HepG2 (cell line): ENCODE measurements around the gene C10orf90. TPM values are rescaled to one million over a fixed set of nuclear protein-coding genes. Genes with fewer than 3 reads are reported as not detected.

Experiments
- ATAC-seq: fragments of 200-7000 bp; cut with Tn5 transposase; 3 replicates; pipeline ENCODE4 v1.9.1; 2020; ENCODE audit warnings: mild to moderate bottlenecking, moderate library complexity
- BruUV-seq: library from RNA; stranded (reverse); fragments of 400-500 nt; replicated peaks from 2 replicates; lab custom pipeline; 2021; lab: Mats Ljungman, UMichigan
- CTCF ChIA-PET: fragments of 300-600 bp; formaldehyde crosslinking; extraction: SDS; loops from one replicate; lab custom pipeline; 2021; ENCODE audit warnings: low total read pairs, inconsistent platforms, low intra/inter-chr PET ratio; lab: Yijun Ruan, JAX
- POLR2A ChIA-PET: fragments of 350-600 bp; sonication (Branson Sonifier 250); formaldehyde crosslinking; loops from one replicate; lab custom pipeline; 2020; ENCODE audit warnings: antibody characterized with exemption, inconsistent platforms; lab: Yijun Ruan, JAX
- DNase-seq: peaks from one replicate; pipeline ENCODE4 v3.0.0-alpha.2; 2015; ENCODE audit warnings: low spot score
- FAIRE-seq: peaks from 3 replicates; lab custom pipeline; 2011; peaks lifted over from hg19 to GRCh38; lab: Jason Lieb, UNC
- H2AFZ ChIP-seq: one replicate; pipeline ENCODE4 v1.6.1; 2011; ENCODE audit warnings: low read length, inconsistent platforms
- H3K27ac ChIP-seq: fragments of 300-600 bp; 3 replicates; pipeline ENCODE4 v1.8.0; 2011; ENCODE audit warnings: mixed run types, mild to moderate bottlenecking, mixed read lengths, low read length, inconsistent platforms; ENCODE audit not compliant: insufficient read depth; ENCODE audit errors: extremely low read length
- H3K27me3 ChIP-seq, 2 experiments: fragments of 200-600 bp in 1 of 2; 2 replicates in 1 of 2; 3 replicates in 1 of 2; pipeline versions ENCODE4 v1.6.0 to v1.8.0; 2011; ENCODE audit warnings: low read length in 2 of 2, mild to moderate bottlenecking in 2 of 2, moderate library complexity in 2 of 2, inconsistent platforms in 1 of 2; ENCODE audit not compliant: insufficient read depth in 2 of 2, control insufficient read depth in 1 of 2
- H3K36me3 ChIP-seq, 2 experiments: fragments of 200-600 bp in 1 of 2; replicated peaks in 1 of 2; 2 replicates in 1 of 2; 3 replicates in 1 of 2; pipeline versions ENCODE4 v1.5.1 to v1.8.0; 2011; ENCODE audit warnings: low read length in 2 of 2, inconsistent platforms in 1 of 2; ENCODE audit not compliant: insufficient read depth in 2 of 2, control insufficient read depth in 1 of 2
- H3K4me1 ChIP-seq: 2 replicates; pipeline ENCODE4 v1.5.1; 2012; ENCODE audit warnings: low read length, inconsistent platforms; ENCODE audit not compliant: insufficient read depth
- H3K4me2 ChIP-seq: 2 replicates; pipeline ENCODE4 v1.6.0; 2011; ENCODE audit warnings: low read depth, low read length, inconsistent platforms
- H3K4me3 ChIP-seq, 3 experiments: fragments of 200-600 bp in 1 of 3; sonication (generic), shearing (Covaris generic) in 1 of 3; replicated peaks in 1 of 3; 2 replicates each; pipeline ENCODE4 v1.5.1; 2011 to 2016; ENCODE audit warnings: low read length in 3 of 3, inconsistent platforms in 2 of 3, low read depth in 2 of 3, mild to moderate bottlenecking in 2 of 3, control low read depth in 1 of 3, mixed read lengths in 1 of 3; ENCODE audit not compliant: insufficient read depth in 1 of 3
- H3K79me2 ChIP-seq: one replicate; pipeline ENCODE4 v1.6.1; 2011; ENCODE audit warnings: low read length, inconsistent platforms; ENCODE audit not compliant: insufficient read depth
- H3K9ac ChIP-seq: 2 replicates; pipeline ENCODE4 v1.6.0; 2011; ENCODE audit warnings: mild to moderate bottlenecking, low read depth, low read length, inconsistent platforms; ENCODE audit not compliant: insufficient read depth
- H3K9me3 ChIP-seq: 2 replicates; pipeline ENCODE4 v1.5.1; 2012; ENCODE audit warnings: mild to moderate bottlenecking, low read length
- H4K20me1 ChIP-seq: 2 replicates; pipeline ENCODE4 v1.6.0; 2011; ENCODE audit warnings: inconsistent platforms, mild to moderate bottlenecking, low read length, moderate library complexity; ENCODE audit not compliant: insufficient read depth
- CENPT ChIP-seq: sonication (generic); formaldehyde crosslinking; IDR thresholded peaks from 2 replicates; pipeline ENCODE4 v1.8.0; 2022; ENCODE audit warnings: low read depth, mild to moderate bottlenecking, moderate library complexity, missing genetic modification reagents
- CHCHD3 ChIP-seq: sonication (generic); formaldehyde crosslinking; IDR thresholded peaks from 2 replicates; pipeline ENCODE4 v1.8.0; 2022; ENCODE audit warnings: mild to moderate bottlenecking, missing genetic modification reagents, moderate library complexity
- DMAP1 ChIP-seq: IDR thresholded peaks from 2 replicates; pipeline ENCODE4 v1.6.1; 2016
- KDM1A ChIP-seq: IDR thresholded peaks from 2 replicates; pipeline ENCODE4 v1.6.1; 2016; ENCODE audit warnings: missing compliant biosample characterization
- KDM5A ChIP-seq: fragments of 200-600 bp; sonication (generic); IDR thresholded peaks from 2 replicates; pipeline ENCODE4 v1.7.0; 2018; ENCODE audit warnings: antibody characterized with exemption, mild to moderate bottlenecking, low read length, borderline replicate concordance
- MAFF ChIP-seq: IDR thresholded peaks from 2 replicates; pipeline ENCODE4 v1.6.1; 2011; ENCODE audit warnings: low read depth, low read length, improper control_type of control experiment
- NFKB2 ChIP-seq: sonication (generic); formaldehyde crosslinking; IDR thresholded peaks from 2 replicates; pipeline ENCODE4 v1.4.0; 2020; ENCODE audit warnings: missing genetic modification reagents, borderline replicate concordance
- ONECUT2 ChIP-seq: sonication (generic); formaldehyde crosslinking; IDR thresholded peaks from 2 replicates; pipeline ENCODE4 v1.4.0; 2020; ENCODE audit warnings: missing genetic modification reagents
- ZFP82 ChIP-seq: sonication (generic); formaldehyde crosslinking; IDR thresholded peaks from 2 replicates; pipeline ENCODE4 v1.5.1; 2020; ENCODE audit warnings: mild to moderate bottlenecking, missing genetic modification reagents, borderline replicate concordance
- ZNF274 ChIP-seq: sonication (generic); formaldehyde crosslinking; IDR thresholded peaks from 2 replicates; pipeline ENCODE4 v1.5.1; 2020; ENCODE audit warnings: mild to moderate bottlenecking, missing genetic modification reagents
- ZNF33B ChIP-seq: sonication (generic); formaldehyde crosslinking; IDR thresholded peaks from 2 replicates; pipeline ENCODE4 v1.5.1; 2020; ENCODE audit warnings: mild to moderate bottlenecking, missing genetic modification reagents
- ZNF460 ChIP-seq: sonication (generic); formaldehyde crosslinking; IDR thresholded peaks from 2 replicates; pipeline ENCODE4 v1.5.1; 2020; ENCODE audit warnings: missing genetic modification reagents, mild to moderate bottlenecking, borderline replicate concordance
- ZNF530 ChIP-seq: sonication (generic); formaldehyde crosslinking; IDR thresholded peaks from 2 replicates; pipeline ENCODE4 v1.5.0; 2020; ENCODE audit warnings: low read depth, mild to moderate bottlenecking, missing genetic modification reagents
- WGBS: methylation state at CpG from one replicate; pipeline ENCODE4 v1.1.6; 2017; ENCODE audit warnings: low lambda C conversion rate; 5-methylcytosine and 5-hydroxymethylcytosine counted together
- in situ Hi-C: cut with HindIII; loops from 2 replicates; pipeline ENCODE4 v1.10.0; 2017; ENCODE audit warnings: low pct_unique_long_range_greater_than_20kb; ENCODE audit not compliant: extremely low pct_ligation_motif_present
- intact Hi-C: fragments of 100-400 bp; cut with micrococcal nuclease; formaldehyde crosslinking; loops from one replicate; pipeline ENCODE4 v1.10.0; 2022; ENCODE audit not compliant: unreplicated experiment
- polyA plus RNA-seq, 8 experiments: library from polyadenylated mRNA; depleted of rRNA in 3 of 8; stranded (reverse) in 7 of 8; unstranded in 1 of 8; fragments of >200 nt; fragmentation: Illumina TruSeq in 4 of 8; extraction: Trizol in 4 of 8; gene quantifications; 2 replicates each; pipeline versions ENCODE4 v1.2.1 to v1.2.3, GENCODE V29; 2011 to 2016; ENCODE audit warnings: low read depth in 4 of 8, missing spikeins in 1 of 8, mixed read lengths in 1 of 8; ENCODE audit not compliant: insufficient read depth in 1 of 8
- total RNA-seq, 5 experiments: library from RNA; depleted of rRNA; stranded (reverse); fragments of >200 nt; fragmentation: Illumina TruSeq; extraction: Trizol; gene quantifications; 2 replicates each; pipeline ENCODE4 v1.2.3, GENCODE V29; 2016; ENCODE audit warnings: low read depth in 1 of 5
- TF ChIP-seq, protein P1 (sequence below): sonication (generic); formaldehyde crosslinking; IDR thresholded peaks from 2 replicates; pipeline ENCODE4 v1.4.0; 2020; ENCODE audit warnings: missing genetic modification reagents, borderline replicate concordance
- TF ChIP-seq, protein P2 (sequence below): sonication (generic); formaldehyde crosslinking; IDR thresholded peaks from 2 replicates; pipeline ENCODE4 v1.4.0; 2020; ENCODE audit warnings: missing genetic modification reagents, low read depth, mild to moderate bottlenecking, borderline replicate concordance

The C10orf90 gene
- total and polyA plus RNA-seq, 2 of the 13 experiments (the other 11 are each of a cell fraction or from before 2014, with no cell fraction given): not detected

DNA sequence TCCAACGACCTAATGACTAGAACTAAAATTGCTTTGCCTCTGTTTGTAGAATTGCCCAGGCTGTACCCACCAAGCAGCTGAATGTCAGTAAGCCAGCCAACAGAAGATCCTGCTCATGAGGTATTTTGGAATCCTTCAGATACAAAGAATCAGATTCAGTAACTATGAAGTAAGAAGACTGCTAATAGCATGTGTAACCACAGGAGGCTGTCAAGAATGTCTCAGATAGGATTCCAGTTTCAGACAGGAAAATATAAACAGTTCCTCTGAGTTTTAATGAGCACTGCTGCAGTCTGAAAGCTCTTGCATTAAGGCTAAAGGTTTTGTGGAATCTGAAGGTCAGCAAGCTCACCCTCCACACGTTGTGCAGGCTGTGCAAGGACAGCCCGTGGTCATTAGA lies 169.6 kb downstream of the C10orf90 start:
- H3K27ac ChIP-seq: no peak overlapping the region
- no peak overlapping the region for H2AFZ ChIP-seq
- no peaks in the 10 kb centered on the region for H3K4me1 ChIP-seq
- 0% methylated on average over 3 of the region's 3 CpGs for WGBS
- CTCF ChIA-PET: no interaction called here
- no peaks in the 10 kb centered on the region for H3K36me3 ChIP-seq
- H4K20me1 ChIP-seq: no peaks in the 10 kb centered on the region
- DNase-seq (no peak), FAIRE-seq (no peak), ATAC-seq (no peak)
- intact Hi-C loops: no loop called here
- no peak overlapping the region for H3K4me2 ChIP-seq
- POLR2A ChIA-PET: no interaction called here
- H3K9me3 ChIP-seq: no peaks in the 10 kb centered on the region
- H3K4me3 ChIP-seq: no peak overlapping the region
- in situ Hi-C loops: loop anchor here (5.0 kb wide), 1 partner anchor 509 kb away; no protein-coding TSS in a partner anchor
- TF ChIP-seq ZNF460 (CRISPR knock-in tag): no peak
- TF ChIP-seq, protein P1, sequence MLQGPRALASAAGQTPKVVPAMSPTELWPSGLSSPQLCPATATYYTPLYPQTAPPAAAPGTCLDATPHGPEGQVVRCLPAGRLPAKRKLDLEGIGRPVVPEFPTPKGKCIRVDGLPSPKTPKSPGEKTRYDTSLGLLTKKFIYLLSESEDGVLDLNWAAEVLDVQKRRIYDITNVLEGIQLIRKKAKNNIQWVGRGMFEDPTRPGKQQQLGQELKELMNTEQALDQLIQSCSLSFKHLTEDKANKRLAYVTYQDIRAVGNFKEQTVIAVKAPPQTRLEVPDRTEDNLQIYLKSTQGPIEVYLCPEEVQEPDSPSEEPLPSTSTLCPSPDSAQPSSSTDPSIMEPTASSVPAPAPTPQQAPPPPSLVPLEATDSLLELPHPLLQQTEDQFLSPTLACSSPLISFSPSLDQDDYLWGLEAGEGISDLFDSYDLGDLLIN: no peak
- TF ChIP-seq DMAP1 (CRISPR knock-in tag): no peak
- TF ChIP-seq MAFF: no peak
- no peak for TF ChIP-seq KDM1A
- no peak for TF ChIP-seq ZNF274 (CRISPR knock-in tag)
- no peak for TF ChIP-seq ZFP82
- TF ChIP-seq ZNF530 (CRISPR knock-in tag): no peak
- no peak for TF ChIP-seq NFKB2 (CRISPR knock-in tag)
- TF ChIP-seq, protein P2, sequence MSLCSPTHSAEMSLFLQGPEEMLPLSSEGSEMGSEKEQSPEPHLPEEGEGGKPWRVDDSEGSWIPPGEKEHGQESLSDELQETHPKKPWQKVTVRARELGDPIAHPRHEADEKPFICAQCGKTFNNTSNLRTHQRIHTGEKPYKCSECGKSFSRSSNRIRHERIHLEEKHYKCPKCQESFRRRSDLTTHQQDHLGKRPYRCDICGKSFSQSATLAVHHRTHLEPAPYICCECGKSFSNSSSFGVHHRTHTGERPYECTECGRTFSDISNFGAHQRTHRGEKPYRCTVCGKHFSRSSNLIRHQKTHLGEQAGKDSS: no peak
- no peak for TF ChIP-seq ONECUT2
- TF ChIP-seq CHCHD3: no peak
- TF ChIP-seq KDM5A: no peak
- no peak for TF ChIP-seq CENPT (CRISPR knock-in tag)
- no peak for TF ChIP-seq ZNF33B (CRISPR knock-in tag)
- H3K9ac ChIP-seq: no peak overlapping the region
- BruUV-seq: no TSS peak
- H3K27me3 ChIP-seq: peaks cover 2 to 3% of the 10 kb centered on the region in 2 experiments; a peak in 2 of 5 replicates
- no peaks in the 10 kb centered on the region for H3K79me2 ChIP-seq
